HG03039 (cell line): ENCODE data around the gene TNNC2.

Source experiments
- ATAC-seq: cut with Tn5 transposase; IDR thresholded peaks from one replicate; pipeline ENCODE4 v1.9.1; 2021; ENCODE audit warnings: mild to moderate bottlenecking, moderate library complexity; ENCODE audit not compliant: unreplicated experiment

The TNNC2 gene

GRCh38 chr20:45788351-45788750, 38.8 kb downstream of the TNNC2 start:
- ATAC-seq, result no peak

- no peak for ATAC-seq
These were observed 43.3 kb downstream of the TNNC2 start for GRCh38 chr20:45783656-45784294.

- ATAC-seq, result no peak
These were observed 44.2 kb downstream of the TNNC2 start for GRCh38 chr20:45782890-45783289.

GRCh38 chr20:45781391-45781931, 45.7 kb downstream of the TNNC2 start:
- ATAC-seq, result no peak

GRCh38 chr20:45780159-45780558, 47.0 kb downstream of the TNNC2 start:
- no peak for ATAC-seq

- ATAC-seq, result no peak
These were observed 47.8 kb downstream of the TNNC2 start for GRCh38 chr20:45779011-45779915.

- ATAC-seq, result no peak
These were observed 50.2 kb downstream of the TNNC2 start for GRCh38 chr20:45776931-45777330.

GRCh38 chr20:45775411-45775810, 51.7 kb downstream of the TNNC2 start:
- no peak for ATAC-seq

- no peak for ATAC-seq
These were observed 52.2 kb downstream of the TNNC2 start for GRCh38 chr20:45774945-45775344.
